Epithelial cell of esophagus (primary cell): Measurements from ENCODE around the gene MCAT.
A peak's percentile ranks its signal among the peaks of the same experiment; 100 is the strongest.

ENCODE experiments used
- DNase-seq: peaks from one replicate; pipeline ENCODE4 v3.0.0; 2010; ENCODE audit warnings: low read depth
- H3K4me3 ChIP-seq: 2 replicates; pipeline ENCODE4 v1.5.1; 2011; ENCODE audit warnings: mild to moderate bottlenecking, low read length, control low read depth
- CTCF ChIP-seq: IDR thresholded peaks from 2 replicates; pipeline ENCODE4 v1.5.1; 2011; ENCODE audit warnings: low read depth, mild to moderate bottlenecking, low read length, control low read depth, inconsistent platforms; ENCODE audit not compliant: insufficient read depth; ENCODE audit errors: missing control alignments

MCAT gene, protein sequence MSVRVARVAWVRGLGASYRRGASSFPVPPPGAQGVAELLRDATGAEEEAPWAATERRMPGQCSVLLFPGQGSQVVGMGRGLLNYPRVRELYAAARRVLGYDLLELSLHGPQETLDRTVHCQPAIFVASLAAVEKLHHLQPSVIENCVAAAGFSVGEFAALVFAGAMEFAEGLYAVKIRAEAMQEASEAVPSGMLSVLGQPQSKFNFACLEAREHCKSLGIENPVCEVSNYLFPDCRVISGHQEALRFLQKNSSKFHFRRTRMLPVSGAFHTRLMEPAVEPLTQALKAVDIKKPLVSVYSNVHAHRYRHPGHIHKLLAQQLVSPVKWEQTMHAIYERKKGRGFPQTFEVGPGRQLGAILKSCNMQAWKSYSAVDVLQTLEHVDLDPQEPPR

GRCh38 chr22:43142880-43143562 is at the start of gene MCAT:
MCAT (minus strand) TSS chr22:43143398; CDS start chr22:43143348, 50 bp downstream.
- TF ChIP-seq CTCF: no peak
- H3K4me3 ChIP-seq: peak within 1 kb of the TSS; percentile 84
- peak; percentile 82 for DNase-seq

GRCh38 chr22:43191831-43192230 is 48.6 kb upstream of the MCAT start:
- peak; percentile 55 for DNase-seq
- no peak for TF ChIP-seq CTCF
- H3K4me3 ChIP-seq: no peak overlapping the region

DNA sequence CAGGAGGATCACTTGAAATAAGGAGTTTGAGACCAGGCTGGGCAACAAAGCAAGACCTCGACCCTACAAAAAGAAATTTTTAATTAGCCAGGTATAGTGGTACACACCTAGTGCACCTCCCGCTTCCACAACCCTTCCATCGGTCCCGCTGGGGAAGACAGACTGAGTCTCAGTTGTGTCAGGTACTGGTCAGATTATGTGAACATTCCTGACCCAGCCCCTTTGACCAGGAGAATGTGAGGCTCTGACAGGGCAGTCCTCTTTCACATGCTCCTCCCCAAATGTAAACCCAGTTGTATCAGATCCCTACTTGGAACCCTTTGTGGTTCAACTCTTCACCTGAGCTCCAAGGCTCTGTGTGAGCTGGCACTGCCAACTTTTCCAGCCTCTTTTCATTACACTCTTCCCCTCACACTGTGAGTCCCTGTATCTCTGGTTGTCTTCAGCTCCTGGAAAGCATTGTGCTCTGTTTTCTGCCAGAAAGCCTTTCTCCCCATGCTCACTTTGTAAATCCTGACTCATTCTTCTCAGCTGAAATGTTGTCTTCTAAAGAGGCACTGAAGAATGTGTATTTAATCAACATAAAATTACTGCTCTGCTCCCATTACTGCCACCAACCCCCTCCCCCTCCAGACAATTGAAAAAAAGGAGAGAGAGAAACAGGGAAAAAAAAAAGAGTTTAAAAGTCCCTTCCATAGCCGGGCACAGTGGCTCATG is 45.8 kb upstream of the MCAT start:
- no peak for DNase-seq
- no peak overlapping the region for H3K4me3 ChIP-seq
- no peak for TF ChIP-seq CTCF

GRCh38 chr22:43187171-43188099 is 44.2 kb upstream of the MCAT start:
- TF ChIP-seq CTCF: peak; percentile 34
- peak overlapping the region; percentile 55 for H3K4me3 ChIP-seq
- peak; percentile 92 for DNase-seq

DNA sequence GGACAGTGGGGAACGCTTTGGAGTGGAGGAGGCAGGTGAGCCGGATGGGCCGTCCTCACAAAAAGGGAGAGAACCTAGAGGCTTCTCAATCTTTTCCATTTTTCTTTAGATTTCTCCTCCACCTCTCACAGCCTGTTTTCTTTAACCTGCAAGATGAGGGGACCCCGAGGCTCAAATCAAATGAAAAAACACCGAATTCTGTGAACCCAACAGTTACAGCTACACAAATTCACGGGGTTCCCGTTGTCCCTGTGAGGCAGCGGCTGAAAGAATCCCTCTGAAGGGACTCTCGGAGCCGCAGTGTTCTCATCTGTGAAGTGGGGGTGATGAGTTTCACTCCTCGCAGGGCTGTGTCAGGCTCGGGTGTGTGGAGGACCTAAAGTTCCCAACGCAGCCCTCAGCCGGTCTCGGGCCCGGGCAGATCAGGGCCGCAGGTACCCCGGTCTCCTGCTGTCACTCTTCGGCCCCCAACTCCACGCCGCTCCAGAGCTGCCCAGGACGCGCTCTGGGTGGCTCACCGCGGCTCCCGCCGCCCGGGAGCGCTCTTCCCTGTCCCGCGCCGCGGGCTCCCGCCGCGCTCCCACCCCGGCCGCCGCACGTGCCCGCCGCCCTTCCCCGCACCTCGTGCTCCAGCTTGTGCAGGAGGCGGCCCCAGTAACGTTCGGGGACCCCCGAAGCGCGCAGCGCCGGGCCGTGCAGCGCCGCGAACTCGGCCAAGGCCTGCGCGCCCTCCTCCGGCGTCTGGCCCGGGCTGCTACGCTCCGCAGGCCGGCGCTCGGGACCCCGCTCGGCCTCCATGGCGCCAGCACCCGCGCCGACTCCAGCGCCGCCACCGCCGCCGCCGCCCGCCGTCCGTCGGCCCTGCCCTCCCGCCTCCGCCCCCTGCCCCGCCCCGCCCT is 43.3 kb upstream of the MCAT start, which contains the start of gene TTLL12:
Gene TTLL12, minus strand, starts transcription at position 863 of the 899 bp plus-strand sequence. Its CDS starts 65 bp downstream, at position 798.
- peak within 1 kb of the TSS; percentile 79 for H3K4me3 ChIP-seq
- peak; percentile 60 for DNase-seq
- TF ChIP-seq CTCF: no peak

- no peak for TF ChIP-seq CTCF
- peak; percentile 42 for DNase-seq
- peak overlapping the region; percentile 79 for H3K4me3 ChIP-seq
Observed at GRCh38 chr22:43185860-43186261, 42.7 kb upstream of the MCAT start.
